CD4-positive, alpha-beta T cell (primary cell): ENCODE results near the gene ADAMTSL1. TPM values are rescaled to one million over a fixed set of nuclear protein-coding genes. Genes with fewer than 3 reads are reported as not detected.

Source experiments
- ATAC-seq: fragments of 200-7000 bp; cut with Tn5 transposase; one replicate; pipeline ENCODE4 v1.10.0; 2022; ENCODE audit warnings: mild to moderate bottlenecking; ENCODE audit not compliant: poor library complexity
- CTCF ChIA-PET: fragments of 350-600 bp; sonication (Branson Sonifier 250); formaldehyde crosslinking; loops from one replicate; lab custom pipeline; 2021; ENCODE audit warnings: antibody characterized with exemption, inconsistent platforms; lab: Charles Lee
- POLR2A ChIA-PET: fragments of 350-600 bp; sonication (Branson Sonifier 250); formaldehyde crosslinking; loops from one replicate; lab custom pipeline; 2021; ENCODE audit warnings: antibody characterized with exemption, inconsistent platforms; lab: Charles Lee
- DNase-seq, 14 experiments: peaks; one replicate each; pipeline ENCODE4 v3.0.0-alpha.2; 2013 to 2020; ENCODE audit warnings: mixed read lengths in 2 of 14
- H3K27ac ChIP-seq, 2 donors: one replicate each; pipeline versions ENCODE4 v1.5.1 to v1.7.0; 2013; ENCODE audit warnings: low read length in 2 of 2, low read depth in 1 of 2, mild to moderate bottlenecking in 1 of 2
- H3K27me3 ChIP-seq, 2 experiments: 1 replicate in 1 of 2; 2 replicates in 1 of 2; pipeline versions ENCODE4 v1.6.1 to v1.7.0; 2013; ENCODE audit warnings: low read length in 2 of 2, control low read depth in 1 of 2, mild to moderate bottlenecking in 1 of 2, moderate library complexity in 1 of 2; ENCODE audit not compliant: insufficient read depth in 2 of 2, control insufficient read depth in 1 of 2
- H3K36me3 ChIP-seq: one replicate; pipeline ENCODE4 v1.6.1; 2013; ENCODE audit warnings: low read length, control low read depth; ENCODE audit not compliant: insufficient read depth
- H3K4me1 ChIP-seq: one replicate; pipeline ENCODE4 v1.6.1; 2013; ENCODE audit warnings: low read length, control low read depth; ENCODE audit not compliant: insufficient read depth
- H3K4me3 ChIP-seq: one replicate; pipeline ENCODE4 v1.5.1; 2013; ENCODE audit warnings: mild to moderate bottlenecking, low read length, moderate library complexity
- H3K9me3 ChIP-seq, 2 experiments: 1 replicate in 1 of 2; 2 replicates in 1 of 2; pipeline versions ENCODE4 v1.6.1 to v1.7.0; 2013; ENCODE audit warnings: low read length in 2 of 2, mild to moderate bottlenecking in 2 of 2, control low read depth in 1 of 2, moderate library complexity in 1 of 2; ENCODE audit not compliant: control insufficient read depth in 1 of 2, insufficient read depth in 1 of 2
- H3K27ac Mint-ChIP-seq: one replicate; pipeline ENCODE4 v1.8.0; 2020; ENCODE audit warnings: mixed read lengths
- H3K27me3 Mint-ChIP-seq: one replicate; pipeline ENCODE4 v1.8.0; 2021; ENCODE audit warnings: mixed read lengths
- H3K36me3 Mint-ChIP-seq: one replicate; pipeline ENCODE4 v1.8.0; 2021; ENCODE audit warnings: low read depth, mixed read lengths
- H3K4me1 Mint-ChIP-seq: one replicate; pipeline ENCODE4 v1.8.0; 2021; ENCODE audit warnings: low read depth, mixed read lengths
- H3K4me3 Mint-ChIP-seq: one replicate; pipeline ENCODE4 v1.8.0; 2020; ENCODE audit warnings: mild to moderate bottlenecking, mixed read lengths
- H3K9me3 Mint-ChIP-seq: one replicate; pipeline ENCODE4 v1.8.0; 2020; ENCODE audit warnings: mixed read lengths
- CTCF ChIP-seq: fragments of 200-600 bp; IDR thresholded peaks from one replicate; pipeline ENCODE4 v1.8.0; 2022; ENCODE audit warnings: antibody characterized with exemption, mild to moderate bottlenecking
- intact Hi-C, 2 experiments: fragments of 100-400 bp; cut with DNase I in 1 of 2; cut with micrococcal nuclease in 1 of 2; formaldehyde crosslinking; loops; one replicate each; pipeline versions ENCODE4 v1.15.1 to v1.9.0; 2023 to 2025; cut with DNase I, micrococcal nuclease
- total RNA-seq, 174 experiments: library from RNA in 2 of 174; stranded (reverse) in 2 of 174; gene quantifications; one replicate each; pipeline ENCODE4 v1.2.3 and lab custom pipeline; 2021 to 2026

ADAMTSL1 gene
- total RNA-seq, 2 experiments from 2014 or later = not detected

- Mint-ChIP-seq H3K4me1 (no peaks in the 10 kb centered on the region), H3K27me3 (peaks cover 7% of the 10 kb centered on the region), H3K4me3 (no peak overlapping the region), H3K27ac (no peak overlapping the region), H3K9me3 (no peaks in the 10 kb centered on the region), H3K36me3 (no peaks in the 10 kb centered on the region)
- ATAC-seq = no peak
- no peak for TF ChIP-seq CTCF
- intact Hi-C loops = no loop called here
- no peak for DNase-seq
- no peaks in the 10 kb centered on the region for H3K36me3 ChIP-seq
- H3K27me3 ChIP-seq = no peaks in the 10 kb centered on the region
- no peaks in the 10 kb centered on the region for H3K4me1 ChIP-seq
- H3K27ac ChIP-seq = no peak overlapping the region
- POLR2A ChIA-PET = no interaction called here
- CTCF ChIA-PET = no interaction called here
- no peak overlapping the region for H3K4me3 ChIP-seq
- no peaks in the 10 kb centered on the region for H3K9me3 ChIP-seq
Observed at GRCh38 chr9:18942801-18943200, 468.8 kb downstream of the ADAMTSL1 start.

- Histone ChIP-seq H3K27ac (no peak overlapping the region), H3K4me3 (no peak overlapping the region), H3K36me3 (no peaks in the 10 kb centered on the region), H3K9me3 (no peaks in the 10 kb centered on the region), H3K27me3 (no peaks in the 10 kb centered on the region), H3K4me1 (no peaks in the 10 kb centered on the region)
- no peak for ATAC-seq
- peak in 3 of 14 experiments; percentile 3 to 37 (median 28) for DNase-seq
- TF ChIP-seq CTCF = no peak
- CTCF ChIA-PET = no interaction called here
- no peaks in the 10 kb centered on the region for H3K4me1 Mint-ChIP-seq
- H3K27me3 Mint-ChIP-seq = peaks cover 7% of the 10 kb centered on the region
- H3K4me3 Mint-ChIP-seq = no peak overlapping the region
- H3K27ac Mint-ChIP-seq = no peak overlapping the region
- intact Hi-C loops = no loop called here
- no peaks in the 10 kb centered on the region for H3K36me3 Mint-ChIP-seq
- no peaks in the 10 kb centered on the region for H3K9me3 Mint-ChIP-seq
- POLR2A ChIA-PET = no interaction called here
Observed at GRCh38 chr9:18947892-18948339, 474.0 kb downstream of the ADAMTSL1 start.

- DNase-seq = no peak
- no peak for ATAC-seq
- H3K27me3 ChIP-seq = no peaks in the 10 kb centered on the region
- CTCF ChIA-PET = no interaction called here
- H3K9me3 ChIP-seq = no peaks in the 10 kb centered on the region
- no peak overlapping the region for H3K27ac ChIP-seq
- POLR2A ChIA-PET = no interaction called here
- Mint-ChIP-seq H3K9me3 (no peaks in the 10 kb centered on the region), H3K4me1 (no peaks in the 10 kb centered on the region), H3K27ac (no peak overlapping the region), H3K36me3 (no peaks in the 10 kb centered on the region), H3K27me3 (peaks cover 10% of the 10 kb centered on the region), H3K4me3 (no peak overlapping the region)
- no peak overlapping the region for H3K4me3 ChIP-seq
- H3K36me3 ChIP-seq = no peaks in the 10 kb centered on the region
- TF ChIP-seq CTCF = no peak
- no peaks in the 10 kb centered on the region for H3K4me1 ChIP-seq
- intact Hi-C loops = loop anchor here in 1 of 2 experiments (10.0 kb wide), 1 partner anchor 57 kb away; no protein-coding TSS in a partner anchor
Observed at GRCh38 chr9:18951936-18952335, 478.0 kb downstream of the ADAMTSL1 start.
